Measurements from ENCODE around the gene LNPEP. TPM values are rescaled to one million over a fixed set of nuclear protein-coding genes. Genes with fewer than 3 reads are reported as not detected.

The LNPEP gene
- total RNA-seq, 4 donors from 2014 or later, result 40.4 to 71.8 (median 51.3) TPM

DNA sequence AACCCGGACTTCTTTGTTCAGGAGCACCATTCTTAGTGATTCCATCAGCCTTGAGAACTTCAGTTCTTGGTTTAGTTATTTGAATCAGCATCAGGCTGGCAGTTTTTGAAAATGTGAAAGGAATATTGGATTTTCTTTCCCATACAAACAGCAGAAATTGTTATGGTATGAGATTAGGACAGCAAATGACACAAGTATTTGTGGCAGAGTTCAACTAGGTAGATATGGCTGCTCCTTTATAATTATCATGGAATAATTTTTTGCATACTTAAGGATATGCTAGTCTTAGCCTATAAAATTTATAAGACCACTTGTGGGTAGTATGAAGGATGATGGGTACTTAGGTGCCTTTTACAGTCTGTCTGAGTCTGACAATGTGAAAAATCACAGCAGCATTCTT, 34.0 kb upstream of the LNPEP start:
- H3K27ac ChIP-seq, result no peak overlapping the region
- no peak overlapping the region for H3K4me3 ChIP-seq
- H3K27me3 ChIP-seq, result no peaks in the 10 kb centered on the region
- H3K4me1 ChIP-seq, result peaks cover 0 to 5% (median 0%) of the 10 kb centered on the region in 4 donors
- TF ChIP-seq, protein P1, sequence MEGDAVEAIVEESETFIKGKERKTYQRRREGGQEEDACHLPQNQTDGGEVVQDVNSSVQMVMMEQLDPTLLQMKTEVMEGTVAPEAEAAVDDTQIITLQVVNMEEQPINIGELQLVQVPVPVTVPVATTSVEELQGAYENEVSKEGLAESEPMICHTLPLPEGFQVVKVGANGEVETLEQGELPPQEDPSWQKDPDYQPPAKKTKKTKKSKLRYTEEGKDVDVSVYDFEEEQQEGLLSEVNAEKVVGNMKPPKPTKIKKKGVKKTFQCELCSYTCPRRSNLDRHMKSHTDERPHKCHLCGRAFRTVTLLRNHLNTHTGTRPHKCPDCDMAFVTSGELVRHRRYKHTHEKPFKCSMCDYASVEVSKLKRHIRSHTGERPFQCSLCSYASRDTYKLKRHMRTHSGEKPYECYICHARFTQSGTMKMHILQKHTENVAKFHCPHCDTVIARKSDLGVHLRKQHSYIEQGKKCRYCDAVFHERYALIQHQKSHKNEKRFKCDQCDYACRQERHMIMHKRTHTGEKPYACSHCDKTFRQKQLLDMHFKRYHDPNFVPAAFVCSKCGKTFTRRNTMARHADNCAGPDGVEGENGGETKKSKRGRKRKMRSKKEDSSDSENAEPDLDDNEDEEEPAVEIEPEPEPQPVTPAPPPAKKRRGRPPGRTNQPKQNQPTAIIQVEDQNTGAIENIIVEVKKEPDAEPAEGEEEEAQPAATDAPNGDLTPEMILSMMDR (IDR thresholded peaks at IDR 0.05), result no peak
- no peak for TF ChIP-seq POLR2A (IDR thresholded peaks at IDR 0.05)
- TF ChIP-seq EP300 (IDR thresholded peaks at IDR 0.05), result no peak
- peaks cover 0 to 57% (median 0%) of the 10 kb centered on the region in 3 donors for H3K36me3 ChIP-seq
- no peaks in the 10 kb centered on the region for H3K9me3 ChIP-seq
- no peak for DNase-seq (ENCODE audit: low spot score in 2 of 2)
- WGBS, 2 donors, result 91 to 96% methylated on average over 1 of the region's 1 CpG

DNA sequence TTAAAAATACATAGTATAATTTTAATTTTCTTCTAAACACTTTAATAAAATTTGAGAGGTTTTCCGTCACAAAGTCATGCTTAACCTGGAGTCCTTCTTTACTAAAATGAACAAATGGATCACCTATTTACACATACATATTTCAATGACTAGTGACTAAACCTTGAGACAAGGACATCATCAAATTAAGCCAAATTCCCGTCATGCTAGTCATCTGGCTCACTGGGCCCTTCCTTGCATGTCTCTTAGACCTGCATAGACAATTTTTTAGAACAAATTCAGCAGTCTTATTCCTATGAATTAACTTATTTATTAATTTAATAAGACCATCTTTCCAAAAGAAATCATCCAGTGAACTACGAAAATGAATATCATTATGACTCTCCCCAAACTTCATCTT, 33.0 kb upstream of the LNPEP start:
- no peaks in the 10 kb centered on the region for H3K9me3 ChIP-seq
- H3K27me3 ChIP-seq, result no peaks in the 10 kb centered on the region
- 78 to 98% methylated on average over 3 of the region's 3 CpGs for WGBS, 2 donors
- peaks cover 0 to 49% (median 0%) of the 10 kb centered on the region in 3 donors for H3K36me3 ChIP-seq
- DNase-seq (ENCODE audit: low spot score in 2 of 2), result no peak
- peaks cover 0 to 5% (median 0%) of the 10 kb centered on the region in 4 donors for H3K4me1 ChIP-seq
- TF ChIP-seq POLR2A (IDR thresholded peaks at IDR 0.05), result no peak
- no peak for TF ChIP-seq EP300 (IDR thresholded peaks at IDR 0.05)
- TF ChIP-seq, protein P1 (IDR thresholded peaks at IDR 0.05), result no peak
- H3K27ac ChIP-seq, result no peak overlapping the region
- no peak overlapping the region for H3K4me3 ChIP-seq

- Histone ChIP-seq H3K36me3 (peaks cover 0 to 46% (median 0%) of the 10 kb centered on the region in 3 donors), H3K27me3 (no peaks in the 10 kb centered on the region), H3K4me1 (peaks cover 0 to 5% (median 0%) of the 10 kb centered on the region in 4 donors), H3K27ac (peak overlapping the region in 1 of 4 donors; percentile 40), H3K9me3 (no peaks in the 10 kb centered on the region), H3K4me3 (no peak overlapping the region)
- WGBS, 2 donors, result 95 to 97% methylated on average over 2 of the region's 2 CpGs
- no peak for TF ChIP-seq EP300 (IDR thresholded peaks at IDR 0.05)
- DNase-seq (ENCODE audit: low spot score in 2 of 2), result no peak
These were observed 32.6 kb upstream of the LNPEP start for GRCh38 chr5:96903300-96903699.

DNA sequence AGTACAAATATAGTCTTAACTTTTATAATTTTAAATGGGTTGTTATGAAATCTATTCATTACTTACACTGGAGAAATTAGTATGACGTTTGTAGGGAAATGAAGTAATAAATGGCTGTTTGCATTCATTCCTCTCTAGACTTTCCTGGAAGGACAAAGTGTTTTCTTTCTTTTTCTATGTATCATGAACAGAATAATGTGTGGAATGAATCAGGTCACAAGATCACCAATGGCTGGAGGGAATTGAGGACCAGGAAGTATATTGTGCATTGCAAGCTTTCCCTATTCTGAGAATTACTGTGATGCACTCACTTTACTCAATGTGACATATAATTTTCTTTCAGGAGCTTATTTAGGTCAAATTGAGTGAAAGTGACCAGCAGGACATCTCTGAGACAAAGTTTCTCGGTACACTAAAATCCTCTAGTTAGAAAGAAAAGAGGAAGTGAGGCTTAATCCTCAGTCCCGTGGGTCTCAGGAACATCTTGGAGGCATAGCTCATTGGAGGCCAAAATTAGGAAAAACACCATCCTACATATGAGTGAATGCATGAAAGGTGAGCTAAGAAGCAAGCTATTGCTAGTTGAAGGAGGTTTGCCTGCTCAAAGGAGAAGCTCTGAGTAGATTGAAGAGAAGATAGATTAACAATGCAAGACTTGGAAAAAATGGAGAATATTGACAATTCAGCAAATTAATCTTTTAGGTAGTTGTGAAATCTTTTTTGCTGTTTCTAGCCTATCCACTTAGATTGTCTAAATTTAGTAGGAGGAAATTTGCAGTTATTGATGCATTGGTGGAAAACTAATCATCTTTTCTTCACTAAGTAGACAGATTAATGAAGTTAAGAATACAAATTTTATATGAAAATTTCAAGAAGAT, 31.6 kb upstream of the LNPEP start:
- DNase-seq (ENCODE audit: low spot score in 2 of 2), result no peak
- peaks cover 0 to 50% (median 0%) of the 10 kb centered on the region in 3 donors for H3K36me3 ChIP-seq
- H3K9me3 ChIP-seq, result no peaks in the 10 kb centered on the region
- H3K4me3 ChIP-seq, result no peak overlapping the region
- TF ChIP-seq, protein P1 (IDR thresholded peaks at IDR 0.05), result no peak
- no peak for TF ChIP-seq POLR2A (IDR thresholded peaks at IDR 0.05)
- TF ChIP-seq EP300 (IDR thresholded peaks at IDR 0.05), result no peak
- peak overlapping the region in 2 of 4 donors; percentile 11 to 40 for H3K27ac ChIP-seq
- WGBS, 2 donors, result 27 to 31% methylated on average over 3 of the region's 3 CpGs
- H3K27me3 ChIP-seq, result no peaks in the 10 kb centered on the region
- peaks cover 0 to 5% (median 0%) of the 10 kb centered on the region in 4 donors for H3K4me1 ChIP-seq

DNA sequence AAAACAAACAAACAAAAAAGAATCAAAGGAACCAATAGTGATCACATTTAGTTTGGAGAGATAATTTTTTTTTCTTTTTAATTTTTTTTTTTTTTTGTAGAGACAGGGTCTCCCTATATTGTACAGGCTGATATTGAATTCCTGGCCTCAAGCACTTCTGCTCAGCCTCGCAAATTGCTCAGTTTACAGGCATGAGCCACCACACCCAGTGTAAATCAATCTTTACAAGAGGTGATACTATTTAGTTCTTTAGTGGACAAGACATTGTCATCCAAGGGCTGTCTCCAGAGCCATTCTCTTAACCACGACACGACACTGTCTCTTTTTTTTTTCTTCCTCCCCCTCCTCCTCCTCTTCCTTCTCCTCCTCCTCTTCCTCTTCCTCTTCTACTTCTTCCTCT, 30.0 kb upstream of the LNPEP start:
- H3K27ac ChIP-seq, result no peak overlapping the region
- peaks cover 0 to 5% (median 0%) of the 10 kb centered on the region in 4 donors for H3K4me1 ChIP-seq
- H3K4me3 ChIP-seq, result no peak overlapping the region
- peaks cover 0 to 46% (median 0%) of the 10 kb centered on the region in 3 donors for H3K36me3 ChIP-seq
- H3K27me3 ChIP-seq, result no peaks in the 10 kb centered on the region
- DNase-seq (ENCODE audit: low spot score in 2 of 2), result no peak
- H3K9me3 ChIP-seq, result no peaks in the 10 kb centered on the region
- TF ChIP-seq POLR2A (IDR thresholded peaks at IDR 0.05) (no peak), EP300 (IDR thresholded peaks at IDR 0.05) (no peak)
- TF ChIP-seq, protein P1 (IDR thresholded peaks at IDR 0.05), result no peak
- 89 to 91% methylated on average over 3 of the region's 3 CpGs for WGBS, 2 donors
